MG63 (cell line): ENCODE measurements around the gene ABCG1. TPM values are rescaled to one million over a fixed set of nuclear protein-coding genes. Genes with fewer than 3 reads are reported as not detected.

Source experiments
- DNase-seq: peaks from one replicate; pipeline ENCODE4 v3.0.0-alpha.2; 2020
- H3K27me3 ChIP-seq: fragments of 250-450 bp; sonication (Bioruptor Pico); 2 replicates; pipeline ENCODE4 v1.5.1; 2020; ENCODE audit warnings: mild to moderate bottlenecking, moderate library complexity
- H3K36me3 ChIP-seq: fragments of 250-450 bp; sonication (Bioruptor Pico); 2 replicates; pipeline ENCODE4 v1.5.1; 2020; ENCODE audit warnings: mild to moderate bottlenecking, moderate library complexity
- H3K4me3 ChIP-seq: fragments of 250-450 bp; sonication (Bioruptor Pico); 2 replicates; pipeline ENCODE4 v1.5.1; 2020; ENCODE audit warnings: mild to moderate bottlenecking, moderate library complexity
- H3K9me3 ChIP-seq: fragments of 250-450 bp; sonication (Bioruptor Pico); 2 replicates; pipeline ENCODE4 v1.5.1; 2020; ENCODE audit warnings: mild to moderate bottlenecking, moderate library complexity
- total RNA-seq: library from RNA; depleted of rRNA; stranded (reverse); fragments of >200 nt; shearing (Covaris generic); gene quantifications from 2 replicates; pipeline ENCODE4 v1.2.3, GENCODE V29; 2014; ENCODE audit warnings: low replicate concordance

The ABCG1 gene
- total RNA-seq, 1 experiment from 2014 or later: 0.82 TPM

GRCh38 chr21:42234464-42235241 is 15.7 kb downstream of the ABCG1 start:
- Histone ChIP-seq H3K4me3 (peak overlapping the region; percentile 40), H3K36me3 (no peaks in the 10 kb centered on the region), H3K9me3 (no peaks in the 10 kb centered on the region), H3K27me3 (no peaks in the 10 kb centered on the region)
- DNase-seq: peak; percentile 73

DNA sequence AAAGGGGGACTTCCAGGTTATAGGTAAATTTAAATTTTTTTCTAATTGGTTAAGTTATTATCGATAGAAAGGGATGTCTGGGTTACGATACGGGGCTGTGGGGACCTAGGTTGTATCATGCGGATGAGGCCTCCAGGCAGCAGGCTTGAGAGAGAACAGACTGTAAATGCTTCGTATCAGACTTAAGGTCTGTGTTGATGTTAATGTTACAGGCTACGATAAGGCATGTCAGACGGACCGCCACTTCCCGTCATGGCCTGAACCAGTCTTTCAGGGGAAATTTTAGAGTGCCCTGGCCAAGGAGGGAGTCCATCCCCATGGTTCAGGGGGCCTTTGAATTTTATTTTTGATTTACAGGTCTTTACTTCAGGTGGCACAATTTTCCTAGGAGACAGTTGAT is 16.7 kb downstream of the ABCG1 start:
- no peak for DNase-seq
- Histone ChIP-seq H3K9me3 (no peaks in the 10 kb centered on the region), H3K4me3 (no peak overlapping the region), H3K27me3 (no peaks in the 10 kb centered on the region), H3K36me3 (no peaks in the 10 kb centered on the region)

DNA sequence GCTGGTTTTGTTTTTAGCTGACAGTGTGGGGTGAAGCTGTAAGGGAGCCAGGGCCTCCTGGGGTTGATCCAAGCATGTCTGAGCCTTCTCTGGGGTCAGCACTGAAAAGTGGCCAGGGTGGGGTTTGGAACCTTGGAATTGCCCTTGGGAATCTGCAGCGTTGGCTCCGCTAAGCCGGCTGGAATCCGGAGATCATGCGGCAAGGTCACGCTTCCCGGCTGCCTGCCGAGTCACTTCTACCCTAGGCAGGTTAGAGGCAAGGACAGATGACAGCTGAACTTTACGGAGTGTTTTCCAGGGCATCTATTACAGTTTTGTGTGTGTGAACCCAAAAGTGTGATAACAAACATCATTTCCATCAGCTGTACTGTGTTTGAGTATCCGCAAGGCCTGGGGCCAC is 17.1 kb downstream of the ABCG1 start:
- Histone ChIP-seq H3K9me3 (no peaks in the 10 kb centered on the region), H3K4me3 (no peak overlapping the region), H3K27me3 (no peaks in the 10 kb centered on the region), H3K36me3 (no peaks in the 10 kb centered on the region)
- no peak for DNase-seq

GRCh38 chr21:42236693-42237092 is 17.8 kb downstream of the ABCG1 start:
- H3K9me3 ChIP-seq: no peaks in the 10 kb centered on the region
- H3K27me3 ChIP-seq: no peaks in the 10 kb centered on the region
- H3K36me3 ChIP-seq: no peaks in the 10 kb centered on the region
- no peak for DNase-seq
- no peak overlapping the region for H3K4me3 ChIP-seq

- no peak overlapping the region for H3K4me3 ChIP-seq
- H3K36me3 ChIP-seq: no peaks in the 10 kb centered on the region
- DNase-seq: no peak
- H3K9me3 ChIP-seq: no peaks in the 10 kb centered on the region
- no peaks in the 10 kb centered on the region for H3K27me3 ChIP-seq
These were observed 18.2 kb downstream of the ABCG1 start for GRCh38 chr21:42237161-42237560.

DNA sequence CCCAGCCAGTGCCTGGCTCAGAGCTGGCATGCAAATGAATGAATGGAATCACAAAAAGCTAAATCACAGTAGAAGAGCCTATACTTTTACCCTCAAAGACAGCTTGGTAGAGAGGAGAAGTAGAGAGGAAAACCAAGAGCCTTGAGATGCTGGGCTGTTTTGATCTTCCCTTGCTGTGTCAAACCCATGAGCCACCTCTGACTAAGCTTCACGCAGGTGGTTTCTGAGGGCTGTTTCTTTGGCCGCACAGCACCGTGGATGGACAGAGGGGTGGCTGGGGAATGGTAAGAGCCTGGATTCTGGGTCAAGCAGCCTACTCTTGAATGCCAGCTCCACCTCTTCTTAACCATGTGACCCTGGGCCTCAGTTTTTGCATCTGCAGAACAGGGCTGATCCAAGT is 18.6 kb downstream of the ABCG1 start:
- no peak for DNase-seq
- Histone ChIP-seq H3K27me3 (no peaks in the 10 kb centered on the region), H3K4me3 (no peak overlapping the region), H3K9me3 (no peaks in the 10 kb centered on the region), H3K36me3 (no peaks in the 10 kb centered on the region)

- Histone ChIP-seq H3K4me3 (no peak overlapping the region), H3K27me3 (no peaks in the 10 kb centered on the region), H3K36me3 (no peaks in the 10 kb centered on the region), H3K9me3 (no peaks in the 10 kb centered on the region)
- no peak for DNase-seq
These were observed 19.4 kb downstream of the ABCG1 start for GRCh38 chr21:42238185-42238934.

- Histone ChIP-seq H3K4me3 (no peak overlapping the region), H3K9me3 (no peaks in the 10 kb centered on the region), H3K36me3 (no peaks in the 10 kb centered on the region), H3K27me3 (no peaks in the 10 kb centered on the region)
- no peak for DNase-seq
These were observed 20.6 kb downstream of the ABCG1 start for GRCh38 chr21:42239556-42239955.

- no peak for DNase-seq
- Histone ChIP-seq H3K36me3 (no peaks in the 10 kb centered on the region), H3K4me3 (no peak overlapping the region), H3K27me3 (no peaks in the 10 kb centered on the region), H3K9me3 (no peaks in the 10 kb centered on the region)
These were observed 21.0 kb downstream of the ABCG1 start for GRCh38 chr21:42239973-42240372.

DNA sequence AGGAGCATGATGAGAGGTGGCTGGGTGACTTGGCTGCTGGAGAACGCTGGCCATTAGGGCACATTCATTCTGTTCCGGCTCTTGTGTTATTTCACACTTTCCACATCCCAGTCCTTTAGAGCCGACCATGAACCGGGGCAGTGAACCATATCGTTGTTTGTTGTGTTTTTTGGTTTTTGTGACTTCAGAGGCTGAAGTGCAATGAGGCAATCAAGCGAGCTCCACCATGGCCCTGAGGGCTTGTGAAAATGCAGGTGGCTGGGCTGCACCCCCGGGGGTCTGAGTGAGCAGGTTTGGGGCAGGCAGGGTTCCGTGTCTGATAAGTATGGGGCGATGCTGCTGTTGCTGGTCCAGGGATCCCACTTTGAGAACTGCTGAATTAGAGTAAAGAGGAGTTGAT is 23.7 kb downstream of the ABCG1 start:
- no peak for DNase-seq
- no peaks in the 10 kb centered on the region for H3K36me3 ChIP-seq
- peaks cover 12% of the 10 kb centered on the region for H3K27me3 ChIP-seq
- no peaks in the 10 kb centered on the region for H3K9me3 ChIP-seq
- no peak overlapping the region for H3K4me3 ChIP-seq

GRCh38 chr21:42243026-42243425 is 24.1 kb downstream of the ABCG1 start:
- no peak for DNase-seq
- no peaks in the 10 kb centered on the region for H3K9me3 ChIP-seq
- H3K27me3 ChIP-seq: peaks cover 12% of the 10 kb centered on the region
- H3K4me3 ChIP-seq: no peak overlapping the region
- H3K36me3 ChIP-seq: no peaks in the 10 kb centered on the region

DNA sequence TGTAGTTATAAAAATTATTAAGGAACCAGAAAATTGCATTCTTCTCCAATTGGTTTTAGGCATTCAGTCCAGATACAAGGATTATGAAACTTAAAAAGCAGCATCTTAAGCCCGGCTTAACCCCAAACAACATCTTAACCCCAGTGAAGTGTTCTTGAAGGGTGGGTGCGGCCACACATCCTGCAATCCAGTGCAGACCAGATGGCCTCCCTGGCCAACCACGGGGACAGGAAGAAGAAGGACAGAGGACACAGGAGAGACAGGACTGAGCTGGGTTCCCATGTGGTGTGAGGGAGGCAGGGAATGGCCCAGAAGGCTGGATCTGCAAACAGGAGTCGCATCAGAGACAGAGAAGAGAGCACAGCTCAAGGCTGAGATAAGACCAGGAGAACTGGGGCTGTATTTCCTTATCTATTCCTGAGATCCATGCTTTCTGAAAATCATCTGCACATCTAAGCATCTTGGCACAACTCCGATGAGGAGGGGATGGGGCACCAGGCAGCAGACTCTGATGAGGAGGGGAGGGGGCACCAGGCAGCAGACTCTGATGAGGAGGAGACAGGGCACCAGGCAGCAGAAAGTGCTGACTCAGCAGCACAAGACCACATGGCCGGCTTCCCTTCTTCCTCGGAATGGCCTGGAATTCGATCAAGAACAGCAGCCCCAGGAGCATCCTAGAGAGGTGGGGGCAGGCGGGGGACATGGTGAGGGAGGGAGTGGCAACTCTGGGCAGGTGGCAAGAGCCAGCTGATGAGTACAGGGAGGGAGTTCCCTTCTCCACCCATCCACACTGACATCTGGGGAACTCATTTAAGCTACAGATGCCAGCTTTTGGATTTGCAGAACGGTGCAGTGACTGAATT is 26.6 kb downstream of the ABCG1 start:
- no peak for DNase-seq
- H3K9me3 ChIP-seq: no peaks in the 10 kb centered on the region
- no peak overlapping the region for H3K4me3 ChIP-seq
- H3K36me3 ChIP-seq: no peaks in the 10 kb centered on the region
- peaks cover 12% of the 10 kb centered on the region for H3K27me3 ChIP-seq

GRCh38 chr21:42247716-42248115 is 28.8 kb downstream of the ABCG1 start:
- H3K4me3 ChIP-seq: no peak overlapping the region
- H3K27me3 ChIP-seq: peaks cover 12% of the 10 kb centered on the region
- H3K36me3 ChIP-seq: no peaks in the 10 kb centered on the region
- DNase-seq: no peak
- no peaks in the 10 kb centered on the region for H3K9me3 ChIP-seq

DNA sequence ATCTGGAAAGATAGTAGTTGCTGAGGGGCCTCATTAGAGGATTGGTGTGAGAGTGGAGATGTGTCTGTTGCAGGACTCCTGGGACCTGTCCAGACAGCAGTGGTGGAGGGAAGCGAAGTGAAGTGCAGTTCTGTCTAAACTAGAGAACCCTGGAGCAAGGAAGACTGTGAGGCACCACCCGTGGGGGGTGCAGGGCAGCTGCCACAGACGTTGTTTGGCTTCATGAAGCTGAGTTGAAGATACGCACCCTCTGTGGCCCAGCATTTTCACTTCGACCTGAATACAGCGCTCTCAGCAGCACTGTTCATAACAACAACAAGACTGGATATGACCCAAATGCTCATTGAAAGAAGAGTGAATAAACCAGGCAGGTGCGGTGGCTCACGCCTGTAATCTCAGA is 29.3 kb downstream of the ABCG1 start:
- Histone ChIP-seq H3K4me3 (no peak overlapping the region), H3K36me3 (no peaks in the 10 kb centered on the region), H3K27me3 (peaks cover 12% of the 10 kb centered on the region), H3K9me3 (no peaks in the 10 kb centered on the region)
- no peak for DNase-seq

GRCh38 chr21:42248783-42249597 is 30.1 kb downstream of the ABCG1 start:
- H3K9me3 ChIP-seq: no peaks in the 10 kb centered on the region
- no peaks in the 10 kb centered on the region for H3K36me3 ChIP-seq

More at GRCh38 chr21:42248783-42249597, 30.1 kb downstream of the ABCG1 start:
- H3K27me3 ChIP-seq: peaks cover 12% of the 10 kb centered on the region
- no peak for DNase-seq
- no peak overlapping the region for H3K4me3 ChIP-seq
